HepG2 (cell line): Measurements from ENCODE around the gene PRKCB. TPM values are rescaled to one million over a fixed set of nuclear protein-coding genes. Genes with fewer than 3 reads are reported as not detected.
A peak's percentile ranks its signal among the peaks of the same experiment; 100 is the strongest.

Experiments
- ATAC-seq: fragments of 200-7000 bp; cut with Tn5 transposase; 3 replicates; pipeline ENCODE4 v1.9.1; 2020; ENCODE audit warnings: mild to moderate bottlenecking, moderate library complexity
- BruUV-seq: library from RNA; stranded (reverse); fragments of 400-500 nt; replicated peaks from 2 replicates; lab custom pipeline; 2021; lab: Mats Ljungman, UMichigan
- CTCF ChIA-PET: fragments of 300-600 bp; formaldehyde crosslinking; extraction: SDS; loops from one replicate; lab custom pipeline; 2021; ENCODE audit warnings: low total read pairs, inconsistent platforms, low intra/inter-chr PET ratio; lab: Yijun Ruan, JAX
- POLR2A ChIA-PET: fragments of 350-600 bp; sonication (Branson Sonifier 250); formaldehyde crosslinking; loops from one replicate; lab custom pipeline; 2020; ENCODE audit warnings: antibody characterized with exemption, inconsistent platforms; lab: Yijun Ruan, JAX
- DNase-seq: peaks from one replicate; pipeline ENCODE4 v3.0.0-alpha.2; 2015; ENCODE audit warnings: low spot score
- FAIRE-seq: peaks from 3 replicates; lab custom pipeline; 2011; peaks lifted over from hg19 to GRCh38; lab: Jason Lieb, UNC
- H2AFZ ChIP-seq: one replicate; pipeline ENCODE4 v1.6.1; 2011; ENCODE audit warnings: low read length, inconsistent platforms
- H3K27ac ChIP-seq: fragments of 300-600 bp; 3 replicates; pipeline ENCODE4 v1.8.0; 2011; ENCODE audit warnings: mixed run types, mild to moderate bottlenecking, mixed read lengths, low read length, inconsistent platforms; ENCODE audit not compliant: insufficient read depth; ENCODE audit errors: extremely low read length
- H3K27me3 ChIP-seq, 2 experiments: fragments of 200-600 bp in 1 of 2; 2 replicates in 1 of 2; 3 replicates in 1 of 2; pipeline versions ENCODE4 v1.6.0 to v1.8.0; 2011; ENCODE audit warnings: low read length in 2 of 2, mild to moderate bottlenecking in 2 of 2, moderate library complexity in 2 of 2, inconsistent platforms in 1 of 2; ENCODE audit not compliant: insufficient read depth in 2 of 2, control insufficient read depth in 1 of 2
- H3K36me3 ChIP-seq, 2 experiments: fragments of 200-600 bp in 1 of 2; replicated peaks in 1 of 2; 2 replicates in 1 of 2; 3 replicates in 1 of 2; pipeline versions ENCODE4 v1.5.1 to v1.8.0; 2011; ENCODE audit warnings: low read length in 2 of 2, inconsistent platforms in 1 of 2; ENCODE audit not compliant: insufficient read depth in 2 of 2, control insufficient read depth in 1 of 2
- H3K4me1 ChIP-seq: 2 replicates; pipeline ENCODE4 v1.5.1; 2012; ENCODE audit warnings: low read length, inconsistent platforms; ENCODE audit not compliant: insufficient read depth
- H3K4me2 ChIP-seq: 2 replicates; pipeline ENCODE4 v1.6.0; 2011; ENCODE audit warnings: low read depth, low read length, inconsistent platforms
- H3K4me3 ChIP-seq, 3 experiments: fragments of 200-600 bp in 1 of 3; sonication (generic), shearing (Covaris generic) in 1 of 3; replicated peaks in 1 of 3; 2 replicates each; pipeline ENCODE4 v1.5.1; 2011 to 2016; ENCODE audit warnings: low read length in 3 of 3, inconsistent platforms in 2 of 3, low read depth in 2 of 3, mild to moderate bottlenecking in 2 of 3, control low read depth in 1 of 3, mixed read lengths in 1 of 3; ENCODE audit not compliant: insufficient read depth in 1 of 3
- H3K79me2 ChIP-seq: one replicate; pipeline ENCODE4 v1.6.1; 2011; ENCODE audit warnings: low read length, inconsistent platforms; ENCODE audit not compliant: insufficient read depth
- H3K9ac ChIP-seq: 2 replicates; pipeline ENCODE4 v1.6.0; 2011; ENCODE audit warnings: mild to moderate bottlenecking, low read depth, low read length, inconsistent platforms; ENCODE audit not compliant: insufficient read depth
- H3K9me3 ChIP-seq: 2 replicates; pipeline ENCODE4 v1.5.1; 2012; ENCODE audit warnings: mild to moderate bottlenecking, low read length
- H4K20me1 ChIP-seq: 2 replicates; pipeline ENCODE4 v1.6.0; 2011; ENCODE audit warnings: inconsistent platforms, mild to moderate bottlenecking, low read length, moderate library complexity; ENCODE audit not compliant: insufficient read depth
- GTF2F1 ChIP-seq: fragments of 150-350 bp; IDR thresholded peaks from 2 replicates; pipeline ENCODE4 v1.6.1; 2014; ENCODE audit warnings: low read length
- MAFG ChIP-seq: sonication (generic); formaldehyde crosslinking; IDR thresholded peaks from 2 replicates; pipeline ENCODE4 v1.5.1; 2020; ENCODE audit warnings: mild to moderate bottlenecking, missing genetic modification reagents
- RAD21 ChIP-seq: fragments of 450-650 bp; formaldehyde crosslinking; IDR thresholded peaks from 2 replicates; pipeline ENCODE4 v1.5.0; 2020; ENCODE audit warnings: mild to moderate bottlenecking
- RBAK ChIP-seq: sonication (generic); formaldehyde crosslinking; IDR thresholded peaks from 2 replicates; pipeline ENCODE4 v1.5.1; 2020; ENCODE audit warnings: mild to moderate bottlenecking, missing genetic modification reagents
- TEF ChIP-seq: sonication (generic); formaldehyde crosslinking; IDR thresholded peaks from 2 replicates; pipeline ENCODE4 v1.5.0; 2020; ENCODE audit warnings: missing genetic modification reagents
- ZBTB38 ChIP-seq: sonication (generic); formaldehyde crosslinking; IDR thresholded peaks from 2 replicates; pipeline ENCODE4 v1.5.1; 2020; ENCODE audit warnings: mild to moderate bottlenecking, missing genetic modification reagents
- ZNF296 ChIP-seq: sonication (generic); formaldehyde crosslinking; conservative IDR thresholded peaks from 2 replicates; pipeline ENCODE4 v1.5.0; 2020; ENCODE audit warnings: mild to moderate bottlenecking, missing genetic modification reagents
- ZNF768 ChIP-seq: sonication (generic); formaldehyde crosslinking; IDR thresholded peaks from 2 replicates; pipeline ENCODE4 v1.4.0; 2020; ENCODE audit warnings: missing genetic modification reagents
- ZSCAN31 ChIP-seq: sonication (generic); formaldehyde crosslinking; IDR thresholded peaks from 2 replicates; pipeline ENCODE4 v1.5.0; 2020; ENCODE audit warnings: low read depth, mild to moderate bottlenecking, missing genetic modification reagents
- WGBS: methylation state at CpG from one replicate; pipeline ENCODE4 v1.1.6; 2017; ENCODE audit warnings: low lambda C conversion rate; 5-methylcytosine and 5-hydroxymethylcytosine counted together
- in situ Hi-C: cut with HindIII; loops from 2 replicates; pipeline ENCODE4 v1.10.0; 2017; ENCODE audit warnings: low pct_unique_long_range_greater_than_20kb; ENCODE audit not compliant: extremely low pct_ligation_motif_present
- intact Hi-C: fragments of 100-400 bp; cut with micrococcal nuclease; formaldehyde crosslinking; loops from one replicate; pipeline ENCODE4 v1.10.0; 2022; ENCODE audit not compliant: unreplicated experiment
- polyA plus RNA-seq, 8 experiments: library from polyadenylated mRNA; depleted of rRNA in 3 of 8; stranded (reverse) in 7 of 8; unstranded in 1 of 8; fragments of >200 nt; fragmentation: Illumina TruSeq in 4 of 8; extraction: Trizol in 4 of 8; gene quantifications; 2 replicates each; pipeline versions ENCODE4 v1.2.1 to v1.2.3, GENCODE V29; 2011 to 2016; ENCODE audit warnings: low read depth in 4 of 8, missing spikeins in 1 of 8, mixed read lengths in 1 of 8; ENCODE audit not compliant: insufficient read depth in 1 of 8
- total RNA-seq, 5 experiments: library from RNA; depleted of rRNA; stranded (reverse); fragments of >200 nt; fragmentation: Illumina TruSeq; extraction: Trizol; gene quantifications; 2 replicates each; pipeline ENCODE4 v1.2.3, GENCODE V29; 2016; ENCODE audit warnings: low read depth in 1 of 5
- TF ChIP-seq, protein P1 (sequence below): sonication (generic); formaldehyde crosslinking; IDR thresholded peaks from 2 replicates; pipeline ENCODE4 v1.8.0; 2022; ENCODE audit warnings: mild to moderate bottlenecking, missing genetic modification reagents, borderline replicate concordance
- TF ChIP-seq, protein P2 (sequence below): sonication (generic); formaldehyde crosslinking; IDR thresholded peaks from 2 replicates; pipeline ENCODE4 v1.4.0; 2020; ENCODE audit warnings: missing genetic modification reagents, mild to moderate bottlenecking, borderline replicate concordance

PRKCB gene
- total and polyA plus RNA-seq, 2 of the 13 experiments (the other 11 are each of a cell fraction or from before 2014, with no cell fraction given) = 0.01 TPM; not detected in 1

DNA sequence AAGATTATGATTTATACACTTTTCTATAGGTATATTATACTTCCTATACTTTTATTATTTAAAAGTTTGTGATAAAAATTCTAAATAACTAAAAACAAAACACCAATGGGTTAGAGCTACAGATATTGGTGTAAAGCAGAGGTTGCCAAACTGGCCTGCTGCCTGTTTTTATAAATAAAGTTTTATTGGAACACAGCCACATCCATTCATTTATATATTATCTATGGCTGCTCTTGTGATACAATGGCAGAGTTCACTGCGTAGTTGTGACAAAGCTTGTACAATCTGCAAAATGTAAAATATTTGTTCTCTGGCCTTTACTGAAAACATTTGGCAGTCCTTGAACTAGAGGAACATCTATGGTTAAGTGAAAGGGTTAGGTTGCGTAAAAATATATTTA, 208.7 kb downstream of the PRKCB start:
- in situ Hi-C loops = loop anchor here (5.0 kb wide), 1 partner anchor 458 kb away; no protein-coding TSS in a partner anchor
- POLR2A ChIA-PET = no interaction called here

DNA sequence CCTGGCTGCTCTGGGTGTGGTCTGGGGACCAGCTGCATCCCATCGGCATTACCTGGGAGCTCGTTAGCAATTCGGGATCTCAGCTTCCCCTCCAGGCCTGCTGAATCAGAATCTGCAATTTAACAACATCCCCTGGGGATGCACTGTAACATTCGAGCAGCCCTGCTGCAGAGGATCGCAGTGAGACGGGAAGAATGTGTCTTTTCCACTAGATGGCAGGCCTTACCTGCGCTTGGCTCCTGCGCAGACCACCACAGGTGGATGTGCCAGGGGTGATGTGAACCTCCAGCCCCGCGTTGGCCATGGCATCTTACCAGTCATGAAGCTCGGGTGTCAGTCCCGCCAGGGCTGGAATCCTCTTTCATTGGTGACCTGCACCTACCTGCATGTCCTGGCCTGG, 209.9 kb downstream of the PRKCB start:
- H3K27me3 ChIP-seq = no peaks in the 10 kb centered on the region; a peak in 2 of 5 replicates
- peak; percentile 82 for ATAC-seq
- no peak for DNase-seq
- in situ Hi-C loops (loop anchor here (5.0 kb wide), 1 partner anchor 207 kb away; no protein-coding TSS in a partner anchor), intact Hi-C loops (loop anchor here (1.0 kb wide), 1 partner anchor 454 kb away; no protein-coding TSS in a partner anchor)
- no peak for FAIRE-seq
- H3K27ac ChIP-seq = no peak overlapping the region
- no peaks in the 10 kb centered on the region for H4K20me1 ChIP-seq
- H3K4me3 ChIP-seq = no peak overlapping the region
- H3K9me3 ChIP-seq = no peaks in the 10 kb centered on the region
- H2AFZ ChIP-seq = no peak overlapping the region
- no peaks in the 10 kb centered on the region for H3K4me1 ChIP-seq
- H3K9ac ChIP-seq = no peak overlapping the region
- POLR2A ChIA-PET = no interaction called here
- WGBS = 8% methylated on average over 12 of the region's 12 CpGs
- H3K4me2 ChIP-seq = no peak overlapping the region
- no peaks in the 10 kb centered on the region for H3K79me2 ChIP-seq
- BruUV-seq = no TSS peak
- CTCF ChIA-PET = interaction anchor here (1.7 kb wide), 2 partner anchors 208 to 459 kb away, joined by 6 to 7 read pairs; no protein-coding TSS in a partner anchor
- no peaks in the 10 kb centered on the region for H3K36me3 ChIP-seq
- TF ChIP-seq, protein P1, sequence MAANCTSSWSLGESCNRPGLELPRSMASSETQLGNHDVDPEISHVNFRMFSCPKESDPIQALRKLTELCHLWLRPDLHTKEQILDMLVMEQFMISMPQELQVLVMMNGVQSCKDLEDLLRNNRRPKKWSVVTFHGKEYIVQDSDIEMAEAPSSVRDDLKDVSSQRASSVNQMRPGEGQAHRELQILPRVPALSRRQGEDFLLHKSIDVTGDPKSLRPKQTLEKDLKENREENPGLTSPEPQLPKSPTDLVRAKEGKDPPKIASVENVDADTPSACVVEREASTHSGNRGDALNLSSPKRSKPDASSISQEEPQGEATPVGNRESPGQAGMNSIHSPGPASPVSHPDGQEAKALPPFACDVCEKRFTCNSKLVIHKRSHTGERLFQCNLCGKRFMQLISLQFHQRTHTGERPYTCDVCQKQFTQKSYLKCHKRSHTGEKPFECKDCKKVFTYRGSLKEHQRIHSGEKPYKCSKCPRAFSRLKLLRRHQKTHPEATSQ (CRISPR knock-in tag) = no peak
- TF ChIP-seq RAD21 (CRISPR knock-in tag) = 0 out of 2 replicates have a peak, but pooled peaks have one; percentile 23
- no peak for TF ChIP-seq GTF2F1
- TF ChIP-seq ZBTB38 = no peak
- no peak for TF ChIP-seq MAFG (CRISPR knock-in tag)
- TF ChIP-seq ZNF296 = no peak
- TF ChIP-seq TEF (CRISPR knock-in tag) = no peak
- TF ChIP-seq RBAK (CRISPR knock-in tag) = no peak

More for the DNA sequence above, 208.7 kb downstream of the PRKCB start:
- Histone ChIP-seq H3K4me2 (no peak overlapping the region), H3K4me1 (no peaks in the 10 kb centered on the region), H3K27me3 (no peaks in the 10 kb centered on the region; a peak in 2 of 5 replicates), H3K27ac (no peak overlapping the region), H3K9ac (no peak overlapping the region), H4K20me1 (no peaks in the 10 kb centered on the region), H2AFZ (no peak overlapping the region), H3K79me2 (no peaks in the 10 kb centered on the region), H3K36me3 (no peaks in the 10 kb centered on the region), H3K9me3 (no peaks in the 10 kb centered on the region)
- 18% methylated on average over 2 of the region's 2 CpGs for WGBS
- no peak for ATAC-seq
- CTCF ChIA-PET = interaction anchor here (1.0 to 1.7 kb wide), 2 partner anchors 209 to 460 kb away, joined by 3 to 7 read pairs; no protein-coding TSS in a partner anchor
- no peak for DNase-seq
- no peak for FAIRE-seq
- no peak for TF ChIP-seq ZSCAN31 (CRISPR knock-in tag)
- TF ChIP-seq ZNF768 = no peak
- TF ChIP-seq, protein P2, sequence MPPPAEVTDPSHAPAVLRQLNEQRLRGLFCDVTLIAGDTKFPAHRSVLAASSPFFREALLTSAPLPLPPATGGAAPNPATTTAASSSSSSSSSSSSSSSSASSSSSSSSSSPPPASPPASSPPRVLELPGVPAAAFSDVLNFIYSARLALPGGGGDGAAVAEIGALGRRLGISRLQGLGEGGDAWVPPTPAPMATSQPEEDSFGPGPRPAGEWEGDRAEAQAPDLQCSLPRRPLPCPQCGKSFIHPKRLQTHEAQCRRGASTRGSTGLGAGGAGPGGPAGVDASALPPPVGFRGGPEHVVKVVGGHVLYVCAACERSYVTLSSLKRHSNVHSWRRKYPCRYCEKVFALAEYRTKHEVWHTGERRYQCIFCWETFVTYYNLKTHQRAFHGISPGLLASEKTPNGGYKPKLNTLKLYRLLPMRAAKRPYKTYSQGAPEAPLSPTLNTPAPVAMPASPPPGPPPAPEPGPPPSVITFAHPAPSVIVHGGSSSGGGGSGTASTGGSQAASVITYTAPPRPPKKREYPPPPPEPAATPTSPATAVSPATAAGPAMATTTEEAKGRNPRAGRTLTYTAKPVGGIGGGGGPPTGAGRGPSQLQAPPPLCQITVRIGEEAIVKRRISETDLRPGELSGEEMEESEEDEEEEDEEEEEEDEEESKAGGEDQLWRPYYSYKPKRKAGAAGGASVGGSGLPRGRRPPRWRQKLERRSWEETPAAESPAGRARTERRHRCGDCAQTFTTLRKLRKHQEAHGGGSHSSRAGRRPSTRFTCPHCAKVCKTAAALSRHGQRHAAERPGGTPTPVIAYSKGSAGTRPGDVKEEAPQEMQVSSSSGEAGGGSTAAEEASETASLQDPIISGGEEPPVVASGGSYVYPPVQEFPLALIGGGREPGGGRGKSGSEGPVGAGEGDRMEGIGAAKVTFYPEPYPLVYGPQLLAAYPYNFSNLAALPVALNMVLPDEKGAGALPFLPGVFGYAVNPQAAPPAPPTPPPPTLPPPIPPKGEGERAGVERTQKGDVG (CRISPR knock-in tag) = no peak
- TF ChIP-seq, all 625 proteins: peak for 0
- no TSS peak for BruUV-seq
- no peak overlapping the region for H3K4me3 ChIP-seq
- intact Hi-C loops = no loop called here
